Heart left ventricle (tissue), 13 donors: ENCODE measurements around the gene PMPCB.
"Not testable (repeated sequence)": the region's sequence is repeated elsewhere in the genome, so short reads cannot be mapped to it uniquely, and the experiment has no call there.

Experiments used
- CTCF ChIP-seq, 12 donors: fragments of 200-600 bp; sonication (generic) in 4 of 12; IDR thresholded peaks; one replicate each; pipeline versions ENCODE4 v1.5.0 to v1.8.0; 2018 to 2022; ENCODE audit warnings: antibody characterized with exemption in 12 of 12, mild to moderate bottlenecking in 5 of 12
- POLR2A ChIP-seq, 2 donors: fragments of 450-650 bp; IDR thresholded peaks; one replicate each; pipeline ENCODE4 v1.6.1; 2017; ENCODE audit warnings: antibody characterized with exemption in 2 of 2, mild to moderate bottlenecking in 2 of 2, moderate library complexity in 2 of 2
- donor health status: ischemic (EF 13 %, LVEDD 7.1; RV severe dilation, severe dysfunction).
- donor health status: DM: no; HTN: yes; CAD: no.
- donor health status: DM: no; HTN: no; CAD: no.
- donor health status: ischemic (EF 25% LVEDD 6.9; RV normal size, moderate dysfunction).
- donor health status: ischemic (EF 25% LVEDD 5.7; RV mildly dilated, moderate dysfunction).
- donor health status: ischemic (EF 35%, LVEDD 5.7; RV mildly dilated, moderate dysfunction).
- donor health status: nonischemic (EF 11% LVEDD 7.7; RV severe dilation, severe dysfunction).
- donor health status: DM: yes; HTN: yes; CAD: no.
- donor health status: PGD.
- donor health status: ischemic (EF 29% LVEDD 5.4; RV normal size, mild dysfunction).
- donor health status: nonischemic (EF 23%, LVEDD 6.1; RV moderate dilation, normal function).

GRCh38 chr7:103279963-103280802, 17.1 kb upstream of the PMPCB start:
- not testable (repeated sequence) for TF ChIP-seq POLR2A, CTCF (IDR thresholded peaks at IDR 0.05)
